ENCODE measurements around the gene SLC17A9. TPM values are rescaled to one million over a fixed set of nuclear protein-coding genes. Genes with fewer than 3 reads are reported as not detected.

Gene SLC17A9
- total RNA-seq, 1 donor from 2014 or later = 5.3 TPM

DNA sequence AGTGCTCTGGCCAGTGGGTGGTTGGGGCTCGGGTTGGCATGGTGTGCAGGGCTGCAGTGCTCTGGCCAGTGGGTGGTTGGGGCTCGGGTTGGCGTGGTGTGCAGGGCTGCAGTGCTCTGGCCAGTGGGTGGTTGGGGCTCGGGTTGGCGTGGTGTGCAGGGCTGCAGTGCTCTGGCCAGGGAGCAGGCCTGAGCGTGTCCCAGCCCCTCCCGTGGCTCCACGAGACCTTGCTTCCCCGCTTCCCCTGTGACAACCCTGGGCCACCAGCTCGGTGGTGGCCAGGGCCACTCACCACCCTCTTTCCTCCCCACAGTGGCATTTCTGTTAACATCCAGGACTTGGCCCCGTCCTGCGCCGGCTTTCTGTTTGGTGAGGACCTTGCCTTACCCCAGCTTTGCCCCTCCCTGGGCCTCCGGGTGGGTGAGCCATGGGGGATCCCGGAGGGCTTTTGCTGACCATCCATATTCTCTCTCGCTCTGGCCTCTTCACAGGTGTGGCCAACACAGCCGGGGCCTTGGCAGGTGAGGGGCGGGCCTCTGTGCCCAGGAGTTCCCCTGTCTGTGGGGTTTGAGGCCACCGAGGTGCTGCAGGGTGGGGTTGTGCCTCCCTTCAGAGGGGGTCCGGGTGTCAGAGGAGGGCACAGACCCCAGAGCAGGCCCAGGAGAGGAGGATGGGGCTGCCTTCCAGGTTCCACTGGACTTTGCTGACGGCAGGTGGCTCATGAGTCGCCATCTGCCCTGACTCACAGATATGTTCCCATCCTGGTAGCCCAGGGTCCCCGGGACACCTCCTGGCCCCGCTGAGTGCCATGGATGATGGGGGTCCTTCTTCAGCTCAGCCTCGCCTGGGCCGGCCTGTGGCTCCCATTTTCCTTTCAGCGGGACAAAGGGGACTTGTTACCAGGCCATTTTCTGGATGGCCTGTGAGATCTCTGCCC lies 14.0 kb downstream of the SLC17A9 start:
- no peak for DNase-seq (ENCODE audit: low spot score in 2 of 2, unreplicated experiment in 2 of 2)

DNA sequence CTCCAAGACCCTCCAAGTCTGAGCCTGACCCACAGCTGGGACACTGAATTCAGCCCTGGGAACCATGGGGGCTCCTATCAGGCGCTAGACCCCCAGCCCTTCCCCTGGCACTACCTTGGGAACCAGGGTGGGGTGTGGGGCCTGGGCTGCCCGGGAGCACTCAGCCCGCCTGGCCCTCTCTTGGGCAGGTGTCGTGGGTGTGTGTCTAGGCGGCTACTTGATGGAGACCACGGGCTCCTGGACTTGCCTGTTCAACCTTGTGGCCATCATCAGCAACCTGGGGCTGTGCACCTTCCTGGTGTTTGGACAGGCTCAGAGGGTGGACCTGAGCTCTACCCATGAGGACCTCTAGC lies 14.6 kb downstream of the SLC17A9 start:
- no peaks in the 10 kb centered on the region for H3K9me3 Mint-ChIP-seq
- H3K27me3 Mint-ChIP-seq (ENCODE audit: low read depth) = peaks cover 19% of the 10 kb centered on the region
- no peak overlapping the region for H3K27ac Mint-ChIP-seq
- H3K4me3 Mint-ChIP-seq = no peak overlapping the region
- TF ChIP-seq, protein P1, sequence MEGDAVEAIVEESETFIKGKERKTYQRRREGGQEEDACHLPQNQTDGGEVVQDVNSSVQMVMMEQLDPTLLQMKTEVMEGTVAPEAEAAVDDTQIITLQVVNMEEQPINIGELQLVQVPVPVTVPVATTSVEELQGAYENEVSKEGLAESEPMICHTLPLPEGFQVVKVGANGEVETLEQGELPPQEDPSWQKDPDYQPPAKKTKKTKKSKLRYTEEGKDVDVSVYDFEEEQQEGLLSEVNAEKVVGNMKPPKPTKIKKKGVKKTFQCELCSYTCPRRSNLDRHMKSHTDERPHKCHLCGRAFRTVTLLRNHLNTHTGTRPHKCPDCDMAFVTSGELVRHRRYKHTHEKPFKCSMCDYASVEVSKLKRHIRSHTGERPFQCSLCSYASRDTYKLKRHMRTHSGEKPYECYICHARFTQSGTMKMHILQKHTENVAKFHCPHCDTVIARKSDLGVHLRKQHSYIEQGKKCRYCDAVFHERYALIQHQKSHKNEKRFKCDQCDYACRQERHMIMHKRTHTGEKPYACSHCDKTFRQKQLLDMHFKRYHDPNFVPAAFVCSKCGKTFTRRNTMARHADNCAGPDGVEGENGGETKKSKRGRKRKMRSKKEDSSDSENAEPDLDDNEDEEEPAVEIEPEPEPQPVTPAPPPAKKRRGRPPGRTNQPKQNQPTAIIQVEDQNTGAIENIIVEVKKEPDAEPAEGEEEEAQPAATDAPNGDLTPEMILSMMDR (IDR thresholded peaks at IDR 0.05; ENCODE audit: unreplicated experiment) = no peak
- peaks cover 1% of the 10 kb centered on the region for H3K4me1 Mint-ChIP-seq
- no peak for DNase-seq (ENCODE audit: low spot score in 2 of 2, unreplicated experiment in 2 of 2)
- H3K36me3 Mint-ChIP-seq = no peaks in the 10 kb centered on the region

More for the DNA sequence above, 14.0 kb downstream of the SLC17A9 start:
- Mint-ChIP-seq H3K4me3 (no peak overlapping the region), H3K4me1 (peaks cover 4% of the 10 kb centered on the region), H3K27ac (no peak overlapping the region), H3K36me3 (no peaks in the 10 kb centered on the region), H3K27me3 (ENCODE audit: low read depth) (peaks cover 13% of the 10 kb centered on the region), H3K9me3 (no peaks in the 10 kb centered on the region)
- TF ChIP-seq, protein P1 (IDR thresholded peaks at IDR 0.05; ENCODE audit: unreplicated experiment) = no peak

DNA sequence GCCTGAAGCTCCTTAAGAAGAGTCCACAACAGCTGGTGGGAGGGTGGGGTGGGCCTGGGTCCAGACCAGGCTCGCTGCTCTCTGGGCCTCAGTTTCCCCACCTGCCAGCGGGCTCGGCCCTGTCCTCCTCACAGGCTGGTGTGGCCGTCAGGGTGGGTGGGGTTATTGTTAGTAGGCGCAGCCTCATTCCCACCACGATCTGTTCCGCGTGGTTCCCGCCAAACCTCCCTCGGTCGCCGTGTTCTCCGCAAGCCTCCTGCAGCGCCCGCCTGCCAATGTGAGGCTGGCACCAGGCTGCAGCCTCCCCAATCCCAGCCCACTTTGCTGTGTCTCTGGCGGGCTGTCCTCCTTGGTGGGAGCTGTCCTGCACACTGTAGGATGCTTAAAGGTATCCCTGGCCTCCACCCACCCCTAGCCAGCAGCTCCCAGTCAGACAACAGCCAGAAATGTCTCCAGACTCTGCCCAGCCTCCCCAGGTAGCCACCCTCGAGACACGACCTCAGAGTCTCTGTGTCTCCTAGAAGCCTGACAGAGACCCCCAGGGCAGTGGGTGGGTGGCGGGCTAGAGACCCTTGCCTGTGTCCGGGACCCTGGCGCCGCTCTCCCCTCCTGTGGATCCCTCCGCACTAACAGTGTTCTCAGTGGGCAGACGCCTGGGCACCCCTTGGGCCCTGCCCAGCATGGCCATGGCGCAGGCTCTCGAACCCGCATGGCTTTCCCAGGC lies 15.3 kb downstream of the SLC17A9 start:
- TF ChIP-seq, protein P1 (IDR thresholded peaks at IDR 0.05; ENCODE audit: unreplicated experiment) = no peak
- no peak for DNase-seq (ENCODE audit: low spot score in 2 of 2, unreplicated experiment in 2 of 2)
- Mint-ChIP-seq H3K36me3 (no peaks in the 10 kb centered on the region), H3K9me3 (no peaks in the 10 kb centered on the region), H3K4me3 (no peak overlapping the region), H3K27ac (no peak overlapping the region), H3K4me1 (peaks cover 3% of the 10 kb centered on the region), H3K27me3 (ENCODE audit: low read depth) (peaks cover 26% of the 10 kb centered on the region)

DNA sequence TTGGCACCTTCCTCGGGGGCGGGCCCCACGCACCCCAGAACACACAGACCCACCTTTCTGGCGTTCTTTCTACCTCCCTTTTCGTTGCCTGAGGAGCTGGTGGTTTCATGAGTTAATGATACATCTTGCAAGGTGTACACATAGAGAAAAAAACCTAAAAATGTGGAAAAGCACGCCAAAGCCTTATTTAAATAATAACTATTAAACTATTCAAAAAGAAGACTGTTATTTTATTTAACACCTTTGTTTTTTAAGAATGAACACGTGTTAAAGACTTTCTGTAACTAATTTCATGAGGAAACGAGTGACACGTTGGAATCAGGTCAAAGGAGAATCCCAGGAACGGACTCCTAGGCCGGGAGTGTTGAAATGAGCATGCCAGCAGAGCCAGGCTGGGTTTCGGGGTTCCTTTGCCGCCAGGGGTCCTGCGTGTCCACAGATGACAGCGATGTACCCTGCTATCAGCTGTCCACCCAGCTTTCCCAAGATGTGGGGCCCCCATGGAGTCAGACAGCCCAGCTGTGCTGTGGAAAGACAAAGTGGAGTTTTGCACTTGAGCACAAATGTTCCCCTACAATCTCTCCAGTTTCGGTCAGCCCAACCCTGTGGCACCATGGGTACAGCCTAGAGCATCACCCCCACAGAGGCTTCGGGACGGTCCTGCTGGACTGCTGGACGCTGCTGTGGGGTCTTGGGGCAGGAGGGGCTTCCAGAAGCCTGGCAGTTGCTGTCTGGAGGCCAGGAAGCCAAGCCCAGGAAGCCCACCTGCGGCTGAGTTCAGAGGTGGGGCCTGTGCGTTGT lies 16.1 kb downstream of the SLC17A9 start:
- Mint-ChIP-seq H3K27me3 (ENCODE audit: low read depth) (peaks cover 34% of the 10 kb centered on the region), H3K4me3 (no peak overlapping the region)

More for the DNA sequence above, 16.1 kb downstream of the SLC17A9 start:
- TF ChIP-seq, protein P1 (IDR thresholded peaks at IDR 0.05; ENCODE audit: unreplicated experiment) = no peak
- Mint-ChIP-seq H3K9me3 (no peaks in the 10 kb centered on the region), H3K4me1 (peaks cover 3% of the 10 kb centered on the region), H3K36me3 (no peaks in the 10 kb centered on the region), H3K27ac (no peak overlapping the region)
- no peak for DNase-seq (ENCODE audit: low spot score in 2 of 2, unreplicated experiment in 2 of 2)
